ENCODE measurements around the gene FAM228B. TPM values are rescaled to one million over a fixed set of nuclear protein-coding genes. Genes with fewer than 3 reads are reported as not detected.

Gene FAM228B
- total and polyA plus RNA-seq, 9 of the 15 experiments (the other 6 are each of a cell fraction or from before 2014, with no cell fraction given) = 1.1 to 3.7 (median 2.6) TPM

- Histone ChIP-seq H3K36me3 (ENCODE audit: control insufficient read depth, insufficient read depth, low read length) (no peaks in the 10 kb centered on the region), H3K27me3 (ENCODE audit: control insufficient read depth in 2 of 2, insufficient read depth in 2 of 2, low read length in 2 of 2) (no peaks in the 10 kb centered on the region), H2AFZ (ENCODE audit: low read depth, low read length) (no peak overlapping the region), H3K9ac (ENCODE audit: insufficient read depth in 1 of 2, low read depth in 2 of 2, low read length in 2 of 2) (no peak overlapping the region), H3K4me2 (ENCODE audit: insufficient read depth, low read length) (no peak overlapping the region), H3K4me1 (replicated peaks in 1 of 2; ENCODE audit: control insufficient read depth in 2 of 2, insufficient read depth in 2 of 2, low read length in 2 of 2) (no peaks in the 10 kb centered on the region; a peak in 1 of 5 replicates), H3K79me2 (ENCODE audit: control insufficient read depth, insufficient read depth, low read length) (no peaks in the 10 kb centered on the region), H3K9me1 (ENCODE audit: control insufficient read depth, insufficient read depth, low read length) (no peaks in the 10 kb centered on the region), H3K9me3 (replicated peaks; ENCODE audit: control insufficient read depth, insufficient read depth, low read depth, low read length) (no peaks in the 10 kb centered on the region; the same call in 1 of the 2 replicates), H3K27ac (ENCODE audit: extremely low read depth, low read depth, low read length) (no peak overlapping the region), H4K20me1 (replicated peaks; ENCODE audit: control insufficient read depth, insufficient read depth, low read length) (no peaks in the 10 kb centered on the region), H3K4me3 (no peak overlapping the region)
- no peak for DNase-seq (ENCODE audit: extremely low read depth in 1 of 4, low spot score in 3 of 4)
- ChIA-PET POLR2A (interaction anchor here (0.8 to 0.9 kb wide), 2 partner anchors 12 to 60 kb away, joined by 3 read pairs; no protein-coding TSS in a partner anchor), CTCF (ENCODE audit: low intra/inter-chr PET ratio) (interaction anchor here (0.7 kb wide), 1 partner anchor 235 kb away, joined by 6 read pairs; no protein-coding TSS in a partner anchor)
- in situ Hi-C loops (cut with MboI) (no loop called here), intact Hi-C loops (cut with micrococcal nuclease) (no loop called here)
- TF ChIP-seq ZNF764 (CRISPR knock-in tag; IDR thresholded peaks at IDR 0.05; ENCODE audit: low read depth) = no peak
- TF ChIP-seq E2F6 (IDR thresholded peaks at IDR 0.05; ENCODE audit: borderline replicate concordance in 1 of 2, extremely low read depth in 1 of 2, insufficient read depth in 1 of 2, insufficient read length in 1 of 2, low read depth in 1 of 2, low read length in 1 of 2, poor library complexity in 1 of 2, severe bottlenecking in 1 of 2) = no peak
- TF ChIP-seq THRAP3 (IDR thresholded peaks at IDR 0.05; ENCODE audit: borderline replicate concordance) = no peak
- TF ChIP-seq BRD4 (IDR thresholded peaks at IDR 0.05) = no peak
- TF ChIP-seq MLLT1 (IDR thresholded peaks at IDR 0.05) = no peak
- TF ChIP-seq HDAC3 (IDR thresholded peaks at IDR 0.05; ENCODE audit: borderline replicate concordance, partially characterized antibody) = no peak
- ATAC-seq = no peak
- no peak for FAIRE-seq
- BruUV-seq (replicated peaks) = no TSS peak
These were observed 24.1 kb downstream of the FAM228B start for GRCh38 chr2:24147364-24147763.
